ENCODE measurements around the gene NDUFV3. TPM values are rescaled to one million over a fixed set of nuclear protein-coding genes. Genes with fewer than 3 reads are reported as not detected.
"Not testable (repeated sequence)": the region's sequence is repeated elsewhere in the genome, so short reads cannot be mapped to it uniquely, and the experiment has no call there.

The NDUFV3 gene
- 46.7 and 56.8 TPM in 2 replicates for total RNA-seq

DNA sequence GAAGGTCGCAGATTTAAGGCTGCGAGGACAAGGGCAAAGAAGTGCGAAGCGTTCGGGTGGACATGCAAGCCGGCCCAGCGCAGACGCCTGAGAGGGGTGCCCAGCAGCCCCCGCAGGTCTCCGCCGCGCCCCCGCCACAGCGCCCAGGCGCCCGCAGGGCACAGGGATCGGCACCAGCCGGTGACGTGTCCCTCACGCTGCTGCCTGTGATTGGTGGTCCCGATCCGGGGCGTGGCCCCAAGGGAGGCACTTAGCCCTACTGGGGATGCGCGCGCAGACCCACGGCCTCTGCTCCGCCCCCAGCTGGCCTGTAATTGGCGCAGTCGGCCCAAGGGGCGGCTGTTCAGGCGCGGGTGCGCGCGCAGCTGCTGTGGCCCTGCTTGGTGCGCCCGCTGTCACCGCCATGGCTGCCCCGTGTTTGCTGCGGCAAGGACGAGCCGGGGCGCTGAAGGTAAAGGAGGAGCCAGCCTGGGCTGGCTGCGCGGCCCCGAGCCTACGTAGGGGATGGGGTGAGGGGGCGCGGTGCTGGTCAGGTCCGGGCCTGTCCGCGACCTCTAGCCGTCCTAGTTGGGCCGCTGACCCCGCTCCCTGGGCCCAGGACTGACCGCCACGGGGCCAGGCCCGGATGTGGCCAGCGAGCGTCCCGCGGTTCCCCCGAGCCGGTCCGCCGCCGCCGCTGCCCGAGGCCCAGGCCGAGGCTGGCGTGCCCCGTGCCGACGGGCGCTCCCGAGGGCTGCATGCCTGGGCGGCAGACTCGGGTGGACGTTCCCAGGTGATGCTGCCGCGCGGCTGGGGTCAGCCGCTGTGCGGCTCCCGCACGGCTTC lies at the start of gene NDUFV3:
Gene NDUFV3 (plus strand): TSS at position 379 of the 825 bp plus-strand sequence. CDS start 25 bp downstream, at position 404.
- peak; percentile 92 for DNase-seq (ENCODE audit: low read depth)

DNA sequence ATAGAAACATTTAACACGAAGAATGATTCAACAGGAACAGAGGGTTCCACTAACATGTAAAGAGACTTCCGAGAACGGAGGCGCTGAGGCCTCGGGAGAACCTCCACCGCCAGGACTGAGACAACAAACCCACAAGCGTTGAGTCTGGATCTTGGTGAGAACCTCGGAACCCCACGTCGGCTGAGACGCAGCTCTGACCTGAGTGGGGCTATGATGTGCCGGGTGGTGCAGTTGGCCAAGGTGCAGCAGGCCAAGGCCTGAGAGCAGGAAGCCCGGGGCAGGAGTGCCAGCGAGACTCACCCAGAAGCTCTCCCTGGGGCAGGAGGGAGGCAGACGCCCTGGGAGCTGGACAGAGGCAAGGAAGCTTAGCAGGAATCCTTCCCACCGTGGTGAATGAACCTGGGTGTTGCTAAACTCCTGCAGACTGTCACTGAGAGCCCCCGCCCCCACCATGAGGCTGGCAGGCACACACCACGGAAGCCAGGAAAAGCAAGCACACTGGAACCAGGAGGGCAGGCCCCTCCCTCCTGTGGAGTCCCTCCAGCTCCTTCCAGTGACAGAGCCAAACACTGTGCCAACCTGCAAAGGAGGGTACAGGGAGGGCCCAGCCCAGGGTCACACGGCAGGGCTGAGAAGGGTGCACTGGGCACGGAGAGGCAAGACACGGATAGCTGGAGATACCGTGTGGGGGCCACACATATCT lies 48.5 kb upstream of the NDUFV3 start:
- no peak for DNase-seq (ENCODE audit: low read depth)

DNA sequence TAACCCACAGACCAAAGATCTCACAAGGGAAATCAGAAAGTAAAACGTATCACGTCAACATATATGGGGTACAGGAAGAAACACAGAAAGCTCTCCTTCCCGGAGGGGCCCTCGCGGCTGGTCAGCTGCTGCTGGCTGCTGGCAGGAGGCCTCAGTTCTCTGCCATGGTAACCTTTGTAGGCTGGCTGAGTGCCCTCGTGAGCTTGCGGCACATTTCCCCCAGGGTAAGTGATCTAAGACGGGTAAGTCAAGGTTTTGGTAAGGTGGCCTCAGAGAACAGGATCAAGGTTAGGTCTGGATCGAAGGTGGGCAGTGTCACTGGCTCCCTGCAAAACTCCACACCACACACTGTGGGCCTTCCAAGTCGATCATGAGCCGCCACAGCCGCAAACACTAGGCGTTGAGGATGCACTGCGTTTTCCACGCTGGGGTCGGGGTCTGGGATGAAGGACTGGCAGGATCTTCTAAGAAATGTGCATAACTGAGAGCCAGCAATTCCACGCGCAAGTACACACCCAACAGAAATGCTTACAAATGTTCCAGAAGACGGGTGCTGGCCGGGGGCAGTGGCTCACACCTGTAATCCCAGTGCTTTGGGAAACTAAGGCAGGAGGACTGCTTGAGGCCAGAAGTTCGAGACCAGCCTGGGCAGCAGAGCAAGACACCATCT lies 47.7 kb upstream of the NDUFV3 start:
- no peak for DNase-seq (ENCODE audit: low read depth)

DNA sequence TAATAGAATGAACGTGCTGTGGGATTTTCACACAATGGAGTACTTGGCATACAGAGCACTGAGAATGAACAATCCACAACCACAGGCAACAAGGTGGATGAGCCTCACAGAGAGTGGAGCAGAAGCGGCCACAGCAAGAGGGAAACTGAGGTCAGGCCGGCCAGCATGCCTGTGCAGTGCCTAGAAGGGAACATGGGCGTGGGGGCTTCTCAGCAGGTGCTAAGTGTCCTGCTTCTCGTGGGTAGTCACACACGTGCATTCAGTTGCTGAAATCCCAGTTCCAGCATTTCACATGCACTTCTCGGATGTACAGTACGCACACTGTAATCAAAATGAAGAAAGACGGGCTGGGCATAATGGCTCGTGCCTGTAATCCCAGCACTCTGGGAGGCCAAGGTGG lies 46.9 kb upstream of the NDUFV3 start:
- no peak for DNase-seq (ENCODE audit: low read depth)

DNA sequence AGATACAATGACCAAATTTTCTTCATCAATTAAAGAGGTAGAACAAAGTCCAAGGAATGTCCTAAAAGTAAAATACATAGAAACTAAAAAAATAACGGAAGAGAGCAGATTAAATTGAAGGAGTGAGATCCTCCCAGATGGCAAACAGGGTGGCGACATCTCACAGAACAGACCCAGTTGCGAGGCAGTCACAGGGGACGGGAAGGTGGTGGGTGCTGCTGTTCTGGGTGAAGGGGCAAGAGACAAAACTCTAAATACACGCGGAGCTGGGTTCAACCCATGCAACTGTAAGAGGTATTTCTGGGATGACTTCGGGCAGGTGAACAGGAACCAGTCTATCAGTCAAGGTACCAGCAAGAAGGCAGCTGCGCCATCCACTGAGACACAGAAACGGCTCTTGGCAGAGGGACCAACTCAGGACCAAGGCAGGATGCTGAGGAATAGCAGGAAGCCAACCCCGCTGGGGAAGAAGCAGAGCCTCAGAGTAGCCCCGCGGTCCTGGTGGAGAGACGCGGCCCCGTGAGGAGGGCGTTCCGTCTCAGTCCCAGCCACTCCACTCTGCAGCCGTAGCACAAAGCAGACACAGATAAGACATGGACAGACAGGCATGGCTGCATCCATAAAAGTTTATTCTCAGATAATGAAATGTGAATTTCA lies 45.9 kb upstream of the NDUFV3 start:
- no peak for DNase-seq (ENCODE audit: low read depth)

DNA sequence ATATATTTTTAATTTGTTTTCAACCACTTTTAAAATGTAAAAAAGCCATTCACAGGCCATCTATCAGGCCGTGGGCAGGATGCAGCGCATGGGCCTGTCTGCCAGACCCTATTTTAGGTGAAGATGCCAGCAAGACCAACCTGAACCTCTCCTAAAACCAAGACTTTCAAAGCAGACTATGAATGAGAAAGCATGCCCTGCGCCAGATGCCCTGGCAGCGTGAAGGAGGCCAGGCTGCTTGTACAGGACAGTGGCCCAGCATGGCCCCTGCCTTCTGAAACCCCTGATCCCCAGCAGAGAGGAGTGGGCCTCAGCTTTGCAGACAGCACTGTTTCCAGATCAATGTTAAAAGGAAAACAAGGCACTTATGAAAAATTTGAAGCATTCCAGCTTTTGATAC lies 45.4 kb upstream of the NDUFV3 start:
- no peak for DNase-seq (ENCODE audit: low read depth)

DNA sequence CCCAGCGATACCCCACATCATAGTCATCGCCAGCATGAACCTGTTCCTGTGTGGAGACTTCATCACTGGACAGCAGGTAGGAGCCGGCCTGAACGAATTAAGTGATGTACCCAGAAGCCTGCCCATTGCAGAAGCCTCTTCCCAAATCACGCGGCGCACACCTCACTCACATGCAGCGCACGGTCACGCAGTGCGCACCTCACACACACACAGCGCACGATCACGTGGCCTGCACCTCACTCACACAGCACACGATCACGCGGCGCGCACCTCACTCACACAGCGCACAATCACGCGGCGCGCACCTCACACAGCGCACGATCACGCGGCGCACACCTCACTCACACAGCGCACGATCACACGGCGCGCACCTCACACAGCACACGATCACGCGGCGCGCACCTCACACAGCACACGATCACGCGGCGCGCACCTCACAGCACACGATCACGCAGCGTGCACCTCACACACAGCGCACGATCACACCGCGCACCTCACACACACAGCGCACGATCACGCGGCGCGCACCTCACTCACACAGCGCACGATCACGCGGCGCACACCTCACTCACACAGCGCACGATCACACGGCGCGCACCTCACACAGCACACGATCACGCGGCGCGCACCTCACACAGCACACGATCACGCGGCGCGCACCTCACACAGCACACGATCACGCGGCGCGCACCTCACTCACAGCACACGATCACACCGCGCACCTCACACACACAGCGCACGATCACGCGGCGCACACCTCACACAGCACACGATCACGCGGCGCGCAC lies 44.8 kb upstream of the NDUFV3 start:
- DNase-seq (ENCODE audit: low read depth): not testable (repeated sequence)

DNA sequence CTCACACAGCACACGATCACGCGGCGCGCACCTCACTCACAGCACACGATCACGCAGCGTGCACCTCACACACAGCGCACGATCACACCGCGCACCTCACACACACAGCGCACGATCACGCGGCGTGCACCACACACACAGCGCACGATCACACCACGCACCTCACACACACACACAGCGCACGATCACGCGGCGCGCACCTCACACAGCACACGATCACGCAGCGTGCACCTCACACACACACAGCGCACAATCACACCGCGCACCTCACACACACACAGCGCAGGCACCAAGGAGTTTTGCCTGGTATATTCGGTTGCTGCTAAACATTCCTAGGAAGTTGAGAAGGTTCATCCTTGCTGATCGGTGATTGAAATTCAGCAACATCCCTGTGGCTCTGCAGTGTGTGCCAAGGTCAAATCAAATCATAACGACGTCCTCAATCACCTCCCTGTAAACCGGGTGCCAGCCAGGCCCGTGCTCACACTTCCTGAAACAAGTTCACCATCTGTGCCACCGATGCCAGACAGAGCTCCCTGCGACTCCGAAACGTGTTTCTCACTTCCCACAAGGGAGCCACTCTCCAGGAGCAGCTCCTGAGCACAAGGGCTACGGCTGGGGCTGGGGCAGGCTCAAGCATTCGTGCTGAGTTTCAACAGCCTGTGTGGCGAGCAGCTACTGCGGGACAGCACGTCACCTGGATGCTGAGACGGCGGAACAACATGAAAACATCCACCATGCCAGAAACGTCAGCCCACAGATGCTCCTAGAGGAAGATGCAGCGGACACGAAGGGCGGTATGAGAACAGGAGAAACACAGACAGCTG lies 44.0 kb upstream of the NDUFV3 start:
- DNase-seq (ENCODE audit: low read depth): no peak

DNA sequence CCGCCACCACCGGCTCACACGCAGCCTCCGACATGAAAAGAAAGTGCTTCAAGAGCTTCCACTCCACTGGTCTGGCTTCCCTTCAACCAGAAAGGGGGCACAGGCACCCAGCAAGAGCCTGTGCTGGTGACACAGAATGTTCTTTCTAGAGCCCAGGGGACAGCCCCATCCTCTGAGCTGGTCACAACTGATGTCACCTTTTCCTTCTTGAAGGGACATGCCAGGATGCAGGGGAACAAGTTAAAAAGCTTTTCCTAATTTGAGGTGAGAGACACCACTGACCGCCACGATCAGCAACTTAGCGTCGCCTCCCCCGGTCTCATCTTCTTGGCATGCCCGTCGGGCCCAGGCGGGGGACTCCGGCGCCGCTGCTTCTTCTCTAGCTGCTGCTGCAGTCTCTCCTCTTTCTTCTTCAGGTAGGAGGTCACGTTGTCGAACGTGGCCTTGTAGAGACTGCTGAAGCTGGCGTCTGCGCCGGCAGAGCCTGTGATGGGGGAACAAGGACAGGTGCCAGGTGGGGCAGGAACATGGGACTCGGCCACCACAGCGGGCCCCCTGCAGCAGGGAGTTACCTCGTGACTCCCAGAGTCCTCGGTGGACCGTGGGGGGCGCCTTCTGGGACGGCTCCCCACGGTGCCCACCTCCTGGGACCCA lies 43.2 kb upstream of the NDUFV3 start:
- DNase-seq (ENCODE audit: low read depth): no peak

DNA sequence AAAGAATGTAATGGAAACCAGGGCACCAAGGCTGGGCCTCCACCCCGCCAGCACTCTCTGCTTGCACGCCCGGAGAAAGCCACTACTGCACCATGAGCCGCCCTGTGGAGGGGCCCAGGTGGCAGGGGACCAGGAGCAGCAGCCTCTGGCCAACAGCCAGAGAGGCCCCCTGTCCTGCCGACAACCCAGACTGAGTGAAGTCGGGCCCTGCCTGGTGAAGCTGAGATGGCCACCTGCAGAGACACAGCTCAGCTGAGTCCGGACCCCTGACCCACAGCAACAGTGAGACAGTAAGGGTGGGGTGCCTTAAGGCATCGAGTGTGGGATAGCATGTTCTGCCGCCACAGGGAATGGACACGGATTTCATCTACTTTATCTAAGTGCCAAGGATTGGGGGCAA lies 42.6 kb upstream of the NDUFV3 start:
- no peak for DNase-seq (ENCODE audit: low read depth)

DNA sequence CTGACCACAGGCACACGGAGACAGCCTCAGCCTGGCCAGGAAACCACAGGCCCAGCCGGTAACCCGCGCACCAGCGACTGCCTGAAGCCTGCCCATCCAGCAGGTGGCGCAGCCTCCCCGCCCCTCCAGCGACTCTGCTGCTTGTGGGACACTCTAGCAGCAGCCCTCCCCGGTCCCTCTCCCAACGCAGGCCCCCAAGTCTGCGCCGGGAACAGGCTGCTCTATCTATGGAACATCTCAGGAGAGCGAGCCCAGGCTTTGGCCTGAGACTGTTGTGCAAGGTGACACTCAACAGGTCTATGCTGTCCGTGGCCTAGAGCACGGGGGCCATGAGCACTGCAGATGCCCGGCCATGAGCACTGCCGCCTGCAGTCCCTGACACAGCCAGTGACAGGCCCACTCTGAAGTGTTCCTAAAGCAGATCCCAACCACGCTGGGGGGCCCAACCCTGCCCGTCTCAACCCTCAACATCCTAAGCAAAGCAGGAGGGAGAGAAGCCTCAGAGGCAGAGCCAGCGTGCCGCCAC lies 42.2 kb upstream of the NDUFV3 start:
- DNase-seq (ENCODE audit: low read depth): no peak

DNA sequence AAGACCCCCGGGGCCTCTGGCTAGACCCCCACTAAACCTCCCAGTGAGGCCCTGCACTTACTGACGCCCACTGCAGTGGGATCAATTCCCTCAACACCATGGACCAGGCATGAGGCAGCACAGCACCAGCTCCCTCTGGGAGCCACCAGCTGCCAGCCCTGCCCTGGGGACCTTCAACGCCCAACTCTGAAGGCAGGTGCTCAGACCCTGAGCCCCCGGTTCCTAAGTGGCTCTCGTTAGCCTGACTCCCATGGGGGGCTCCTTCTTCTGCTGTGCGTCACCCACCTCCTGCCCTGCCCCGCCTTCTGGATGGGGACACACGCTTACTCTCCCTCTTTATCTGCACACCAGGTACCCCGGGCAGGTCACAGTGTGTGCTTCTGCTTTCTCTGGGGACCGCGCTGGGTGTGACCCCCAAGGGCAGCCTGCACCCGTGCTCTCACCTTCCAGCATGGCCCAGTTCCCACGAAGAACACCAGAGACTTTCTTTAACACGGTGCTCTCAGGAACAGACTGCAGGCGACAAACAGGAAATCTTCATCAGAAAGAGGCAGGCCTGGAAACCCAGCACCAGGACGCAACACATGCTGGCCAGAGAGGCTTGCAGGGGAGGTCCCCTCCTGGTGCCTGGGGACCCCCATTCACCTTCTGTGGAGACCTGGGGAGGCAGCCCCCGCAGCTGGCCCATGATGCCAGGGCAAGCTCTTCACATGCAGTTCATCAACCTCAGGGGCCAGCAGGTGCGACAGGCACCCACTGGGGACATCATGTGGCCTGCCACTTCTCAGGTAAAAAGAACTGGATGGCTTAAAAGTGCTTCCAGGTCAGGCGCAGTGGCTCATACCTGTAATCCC lies 41.1 kb upstream of the NDUFV3 start:
- DNase-seq (ENCODE audit: low read depth): no peak

DNA sequence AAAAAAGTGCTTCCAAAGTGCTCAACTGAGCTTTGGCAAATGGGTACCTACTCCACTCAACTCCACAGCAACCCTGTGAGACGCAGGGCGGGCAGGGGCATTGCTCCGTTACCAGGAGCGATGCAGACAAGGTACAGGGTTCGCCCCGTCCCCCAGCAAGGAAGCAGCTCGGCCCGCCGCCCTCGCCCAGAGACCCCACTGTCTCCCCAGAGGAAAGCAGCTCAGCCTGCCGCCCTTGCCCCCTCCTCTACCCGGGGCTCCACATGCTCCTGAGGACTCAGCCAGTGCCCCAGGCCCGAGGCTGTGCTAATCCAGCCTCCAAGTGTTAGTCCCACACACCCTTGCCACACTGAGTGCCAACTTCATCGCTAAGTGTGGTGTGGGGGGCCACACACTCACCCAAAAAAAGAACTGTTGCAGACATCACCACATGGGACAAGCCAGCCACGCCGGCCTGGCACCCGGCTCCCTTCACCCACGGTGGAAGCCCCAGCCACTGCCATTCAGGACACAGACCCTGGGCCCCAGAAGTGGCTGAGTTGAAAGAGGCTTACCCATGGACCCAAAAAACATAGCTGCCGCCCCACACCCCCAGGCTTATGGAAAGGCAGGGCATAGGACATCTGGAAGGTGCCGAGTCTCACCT lies 40.1 kb upstream of the NDUFV3 start:
- DNase-seq (ENCODE audit: low read depth): no peak

DNA sequence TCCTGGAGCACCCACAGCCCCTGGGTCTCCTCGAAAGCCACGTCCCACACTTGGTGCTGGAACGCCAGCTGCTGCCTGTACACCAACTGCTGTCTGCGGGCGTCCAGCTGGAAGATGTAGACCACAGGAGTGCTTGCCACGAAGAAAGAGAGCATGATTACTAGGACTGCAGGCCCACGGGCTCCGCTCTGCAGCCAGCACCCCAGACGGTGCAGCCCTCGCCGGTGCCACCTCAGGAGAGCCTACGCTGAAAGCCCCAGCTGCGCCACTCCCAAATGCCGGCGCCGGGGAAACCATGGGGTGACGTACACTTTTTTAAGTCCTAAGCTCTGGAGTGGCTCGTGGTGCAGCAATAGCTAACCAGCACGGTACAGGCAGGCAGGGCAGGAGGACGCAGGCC lies 39.5 kb upstream of the NDUFV3 start:
- DNase-seq (ENCODE audit: low read depth): no peak

DNA sequence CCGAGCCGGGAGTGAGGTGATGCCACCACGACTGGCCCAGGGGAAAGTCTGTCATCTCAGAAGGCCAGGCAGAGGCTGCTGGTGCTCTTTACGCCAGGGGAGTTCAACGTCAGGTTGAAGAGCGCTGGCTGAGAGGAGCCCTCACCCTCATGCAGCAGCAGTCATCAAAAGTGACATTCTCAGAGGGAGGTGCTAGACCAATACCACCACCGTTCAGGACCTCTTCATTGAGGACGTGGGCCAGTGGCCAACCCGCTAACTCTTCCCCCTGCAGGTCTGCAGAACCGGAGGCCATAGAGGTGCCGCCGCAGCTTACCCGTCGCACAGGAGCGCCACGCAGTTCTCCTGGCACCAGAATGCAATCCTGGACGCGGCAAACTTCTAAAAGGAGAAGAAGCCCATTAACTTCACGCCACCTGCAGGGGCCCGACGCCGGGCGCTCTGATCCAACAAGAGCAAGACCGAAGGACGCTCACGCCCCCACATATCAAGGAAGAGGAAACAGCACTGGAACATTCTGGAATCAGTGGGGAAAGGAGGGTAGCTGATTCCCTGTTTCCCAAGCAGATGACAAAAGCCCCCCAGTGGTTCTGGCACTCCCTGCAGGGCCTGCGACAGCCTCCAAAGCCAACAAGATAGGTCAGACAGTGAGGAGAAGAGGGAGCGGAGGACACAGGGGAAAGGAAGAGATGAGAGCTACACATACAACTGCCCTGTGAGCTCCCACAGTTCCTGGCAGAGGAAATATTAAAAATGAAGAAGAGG lies 38.7 kb upstream of the NDUFV3 start:
- DNase-seq (ENCODE audit: low read depth): no peak

DNA sequence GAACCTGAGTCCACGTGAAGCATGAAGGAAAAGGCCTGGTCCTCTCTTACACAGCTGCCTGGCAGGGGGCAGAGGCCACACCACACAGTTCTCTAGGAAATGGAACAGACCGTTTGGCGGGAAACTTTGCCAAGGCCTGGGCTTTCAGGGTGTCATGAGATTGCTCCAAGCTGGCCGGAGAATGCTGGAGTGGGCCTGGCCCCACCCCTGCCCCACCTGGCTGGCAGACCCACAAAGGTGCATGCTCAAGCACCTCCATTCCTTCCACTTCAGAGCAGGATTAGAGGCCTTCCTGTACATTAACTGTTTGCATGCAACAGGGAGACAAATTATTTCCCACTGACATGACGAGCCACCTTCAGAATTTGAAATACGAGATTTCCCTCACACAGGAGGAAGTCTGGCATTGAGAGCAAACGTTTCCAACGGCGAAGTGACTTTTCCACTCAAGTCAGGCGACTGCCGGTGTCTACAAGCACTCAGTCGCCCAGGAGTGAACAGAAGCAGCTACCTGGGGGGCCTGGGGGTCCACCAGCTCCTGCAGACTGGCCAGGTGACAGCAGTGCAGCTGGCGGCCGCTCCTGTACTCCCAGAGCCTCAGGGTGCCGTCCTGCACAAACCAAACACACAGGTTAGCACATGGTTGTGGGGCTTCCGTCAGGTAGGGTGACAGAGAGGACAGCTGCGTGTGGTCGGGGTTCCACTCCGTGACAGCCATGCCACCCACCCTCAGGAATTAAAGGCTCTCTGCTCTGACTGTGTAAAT lies 37.8 kb upstream of the NDUFV3 start:
- DNase-seq (ENCODE audit: low read depth): no peak

DNA sequence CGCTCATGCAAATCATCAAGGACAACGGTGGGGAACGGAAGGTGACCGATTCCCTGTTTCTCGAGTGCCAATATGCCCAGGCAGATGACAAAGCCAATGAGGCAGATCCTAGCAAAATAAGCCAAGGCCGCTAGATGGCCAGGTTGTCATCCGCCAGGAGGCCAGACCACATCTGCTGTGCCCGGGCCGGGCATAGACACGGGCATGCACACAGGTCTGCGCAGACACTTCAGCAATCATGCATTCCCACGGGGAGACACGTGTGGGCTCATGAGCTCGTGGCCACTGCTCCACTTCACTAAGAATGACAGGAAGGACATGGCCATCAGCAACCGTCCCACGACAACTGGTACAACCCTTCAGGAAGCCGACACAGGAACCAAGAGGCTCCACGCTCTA lies 37.2 kb upstream of the NDUFV3 start:
- no peak for DNase-seq (ENCODE audit: low read depth)
